ENCODE data around the gene UQCR10. TPM values are rescaled to one million over a fixed set of nuclear protein-coding genes. Genes with fewer than 3 reads are reported as not detected.

The UQCR10 gene
- total and polyA plus RNA-seq, 8 donors, result 23.9 to 103 (median 32.6) TPM

- no peaks in the 10 kb centered on the region for H3K9me3 ChIP-seq
- H3K27me3 ChIP-seq, result no peaks in the 10 kb centered on the region
- no peak overlapping the region for H3K4me3 ChIP-seq
- FAIRE-seq (no peak), ATAC-seq (no peak), DNase-seq (no peak)
- no peak overlapping the region for H3K27ac ChIP-seq
- no peaks in the 10 kb centered on the region for H3K36me3 ChIP-seq
- TF ChIP-seq CTCF (IDR thresholded peaks at IDR 0.05), result no peak
- 83 to 91% methylated on average over 9 of the region's 9 CpGs for WGBS, 2 donors
- H3K4me1 ChIP-seq, result no peaks in the 10 kb centered on the region
- intact Hi-C loops (cut with DNase I), result no loop called here
These were observed 11.3 kb upstream of the UQCR10 start for GRCh38 chr22:29755889-29756288.

GRCh38 chr22:29756341-29756740 lies 10.8 kb upstream of the UQCR10 start:
- DNase-seq (no peak), ATAC-seq (no peak)

GRCh38 chr22:29757096-29757495 lies 10.1 kb upstream of the UQCR10 start:
- FAIRE-seq (no peak), DNase-seq (no peak), ATAC-seq (no peak)
- no peaks in the 10 kb centered on the region for H3K4me1 ChIP-seq
- no peaks in the 10 kb centered on the region for H3K36me3 ChIP-seq
- TF ChIP-seq CTCF (IDR thresholded peaks at IDR 0.05), result no peak
- H3K27me3 ChIP-seq, result no peaks in the 10 kb centered on the region
- no peaks in the 10 kb centered on the region for H3K9me3 ChIP-seq
- 89 to 91% methylated on average over 3 of the region's 3 CpGs for WGBS, 2 donors
- intact Hi-C loops (cut with DNase I), result no loop called here
- no peak overlapping the region for H3K27ac ChIP-seq
- no peak overlapping the region for H3K4me3 ChIP-seq

More at GRCh38 chr22:29756341-29756740, 10.8 kb upstream of the UQCR10 start:
- H3K27ac ChIP-seq, result no peak overlapping the region
- 81 to 83% methylated on average over 7 of the region's 7 CpGs for WGBS, 2 donors
- H3K27me3 ChIP-seq, result no peaks in the 10 kb centered on the region
- intact Hi-C loops (cut with DNase I), result no loop called here
- TF ChIP-seq CTCF (IDR thresholded peaks at IDR 0.05), result no peak
- no peaks in the 10 kb centered on the region for H3K9me3 ChIP-seq
- H3K4me3 ChIP-seq, result no peak overlapping the region
- FAIRE-seq, result no peak
- H3K36me3 ChIP-seq, result no peaks in the 10 kb centered on the region
- no peaks in the 10 kb centered on the region for H3K4me1 ChIP-seq

- ATAC-seq (no peak), DNase-seq (no peak), FAIRE-seq (no peak)
- H3K27ac ChIP-seq, result no peak overlapping the region
- no peaks in the 10 kb centered on the region for H3K9me3 ChIP-seq
- no peak for TF ChIP-seq CTCF (IDR thresholded peaks at IDR 0.05)
- no peaks in the 10 kb centered on the region for H3K27me3 ChIP-seq
- H3K36me3 ChIP-seq, result no peaks in the 10 kb centered on the region
- H3K4me3 ChIP-seq, result no peak overlapping the region
- no peaks in the 10 kb centered on the region for H3K4me1 ChIP-seq
- WGBS, 2 donors, result 86 to 89% methylated on average over 7 of the region's 7 CpGs
- intact Hi-C loops (cut with DNase I), result no loop called here
These were observed 9.0 kb upstream of the UQCR10 start for GRCh38 chr22:29758068-29758622.

- intact Hi-C loops (cut with DNase I), result no loop called here
- no peak for FAIRE-seq
These were observed 8.2 kb upstream of the UQCR10 start for GRCh38 chr22:29758959-29759358.

More at GRCh38 chr22:29758959-29759358, 8.2 kb upstream of the UQCR10 start:
- Histone ChIP-seq H3K36me3 (no peaks in the 10 kb centered on the region), H3K27ac (no peak overlapping the region), H3K4me1 (no peaks in the 10 kb centered on the region), H3K27me3 (no peaks in the 10 kb centered on the region), H3K4me3 (no peak overlapping the region), H3K9me3 (no peaks in the 10 kb centered on the region)
- DNase-seq (no peak), ATAC-seq (no peak)
- no peak for TF ChIP-seq CTCF (IDR thresholded peaks at IDR 0.05)
- 81% methylated on average over 4 to 5 of the region's 5 CpGs for WGBS, 2 donors

Data from pancreas (tissue), 10 donors.